Endothelial cell of umbilical vein (primary cell): Measurements from ENCODE around the gene FGF12. TPM values are rescaled to one million over a fixed set of nuclear protein-coding genes. Genes with fewer than 3 reads are reported as not detected.

ENCODE experiments used
- BruUV-seq: library from RNA; stranded (reverse); fragments of 400-500 nt; replicated peaks from 2 replicates; lab custom pipeline; 2021; lab: Mats Ljungman, UMichigan
- CTCF ChIA-PET: fragments of 300-600, 350-600 bp; sonication (Branson Sonifier 250); formaldehyde crosslinking; loops from one replicate; lab custom pipeline; 2021; ENCODE audit warnings: antibody characterized with exemption, inconsistent platforms; lab: Charles Lee
- POLR2A ChIA-PET: fragments of 300-600, 350-600 bp; sonication (Branson Sonifier 250); formaldehyde crosslinking; loops from one replicate; lab custom pipeline; 2021; ENCODE audit warnings: antibody characterized with exemption, inconsistent platforms; lab: Charles Lee
- DNase-seq: peaks from one replicate; pipeline ENCODE4 v3.0.0-alpha.2; 2011; ENCODE audit warnings: low read depth, low spot score
- FAIRE-seq: peaks from 2 replicates; lab custom pipeline; 2011; peaks lifted over from hg19 to GRCh38; lab: Jason Lieb, UNC
- H2AFZ ChIP-seq: 2 replicates; pipeline ENCODE4 v1.6.0; 2012; ENCODE audit warnings: low read depth, low read length, control low read depth, inconsistent platforms
- H3K27ac ChIP-seq: 2 replicates; pipeline ENCODE4 v1.5.1; 2011; ENCODE audit warnings: low read depth, mild to moderate bottlenecking, control low read depth, low read length, moderate library complexity; ENCODE audit not compliant: insufficient read depth
- H3K27me3 ChIP-seq, 2 experiments: 2 replicates each; pipeline versions ENCODE4 v1.6.0 to v1.6.1; 2011; ENCODE audit warnings: low read length in 2 of 2, mixed read lengths in 1 of 2; ENCODE audit not compliant: control insufficient read depth in 2 of 2, insufficient read depth in 2 of 2
- H3K36me3 ChIP-seq, 2 experiments: 2 replicates in 1 of 2; 3 replicates in 1 of 2; pipeline ENCODE4 v1.5.1; 2011; ENCODE audit warnings: low read length in 2 of 2, mild to moderate bottlenecking in 1 of 2, moderate library complexity in 1 of 2; ENCODE audit not compliant: control insufficient read depth in 2 of 2, insufficient read depth in 2 of 2; ENCODE audit errors: extremely low read depth in 1 of 2
- H3K4me1 ChIP-seq: 3 replicates; pipeline ENCODE4 v1.5.1; 2011; ENCODE audit warnings: mild to moderate bottlenecking, low read length; ENCODE audit not compliant: control insufficient read depth, insufficient read depth; ENCODE audit errors: extremely low read depth
- H3K4me2 ChIP-seq: 2 replicates; pipeline ENCODE4 v1.6.1; 2011; ENCODE audit warnings: low read length, control low read depth, mixed read lengths; ENCODE audit not compliant: insufficient read depth
- H3K4me3 ChIP-seq, 3 experiments: fragments of 200-600 bp in 1 of 3; sonication (generic), shearing (Covaris generic) in 1 of 3; replicated peaks in 1 of 3; 2 replicates each; pipeline ENCODE4 v1.5.1; 2011 to 2016; ENCODE audit warnings: control low read depth in 3 of 3, low read length in 3 of 3, mild to moderate bottlenecking in 2 of 3, inconsistent platforms in 1 of 3, low read depth in 1 of 3, moderate library complexity in 1 of 3; ENCODE audit not compliant: insufficient read depth in 1 of 3
- H3K79me2 ChIP-seq: 2 replicates; pipeline ENCODE4 v1.6.0; 2012; ENCODE audit warnings: low read length, inconsistent platforms; ENCODE audit not compliant: control insufficient read depth, insufficient read depth
- H3K9ac ChIP-seq: replicated peaks from 2 replicates; pipeline ENCODE3; 2011; ENCODE audit warnings: low read length, control low read depth; ENCODE audit not compliant: insufficient read depth; ENCODE audit errors: extremely low read depth
- H3K9me1 ChIP-seq: replicated peaks from 3 replicates; pipeline ENCODE4 v1.6.0; 2011; ENCODE audit warnings: mild to moderate bottlenecking, low read length; ENCODE audit not compliant: control insufficient read depth, insufficient read depth; ENCODE audit errors: extremely low read depth
- H3K9me3 ChIP-seq: replicated peaks from 2 replicates; pipeline ENCODE4 v1.5.1; 2012; ENCODE audit warnings: low read length, inconsistent platforms; ENCODE audit not compliant: control insufficient read depth, insufficient read depth
- H4K20me1 ChIP-seq: replicated peaks from 2 replicates; pipeline ENCODE3; 2011; ENCODE audit warnings: mild to moderate bottlenecking, low read length; ENCODE audit not compliant: control insufficient read depth, insufficient read depth; ENCODE audit errors: extremely low read depth
- CTCF ChIP-seq, 2 donors: IDR thresholded peaks; 1 replicate in 1 of 2; 2 replicates in 1 of 2; pipeline ENCODE4 v1.5.1; 2011; ENCODE audit warnings: low read length in 2 of 2, mild to moderate bottlenecking in 2 of 2, moderate library complexity in 2 of 2, control low read depth in 1 of 2, inconsistent platforms in 1 of 2, low read depth in 1 of 2; ENCODE audit not compliant: insufficient read depth in 1 of 2; ENCODE audit errors: extremely low read depth in 1 of 2
- EZH2 ChIP-seq: IDR thresholded peaks from 2 replicates; pipeline ENCODE4 v1.6.1; 2012; ENCODE audit warnings: borderline replicate concordance, low read depth, mild to moderate bottlenecking, moderate library complexity, low read length, inconsistent platforms; ENCODE audit not compliant: severe bottlenecking
- FOS ChIP-seq: IDR thresholded peaks from 2 replicates; pipeline ENCODE4 v1.6.1; 2011; ENCODE audit warnings: mild to moderate bottlenecking, low read length, moderate library complexity, borderline replicate concordance; ENCODE audit not compliant: insufficient read depth
- GATA2 ChIP-seq: IDR thresholded peaks from 2 replicates; pipeline ENCODE4 v1.7.0; 2011; ENCODE audit warnings: low read depth, mild to moderate bottlenecking, moderate library complexity, mixed read lengths, low read length; ENCODE audit not compliant: insufficient read length, insufficient read depth
- JUN ChIP-seq: IDR thresholded peaks from 2 replicates; pipeline ENCODE4 v1.6.1; 2011; ENCODE audit warnings: borderline replicate concordance, low read depth; ENCODE audit not compliant: insufficient read length, insufficient read depth
- MYC ChIP-seq: IDR thresholded peaks from one replicate; pipeline ENCODE4 v1.6.1; 2011; ENCODE audit warnings: mild to moderate bottlenecking, low read depth, low read length
- POLR2A ChIP-seq: IDR thresholded peaks from 2 replicates; pipeline ENCODE4 v1.6.1; 2012; ENCODE audit warnings: low read depth, mild to moderate bottlenecking, control low read depth, low read length
- POLR2AphosphoS5 ChIP-seq: IDR thresholded peaks from 2 replicates; pipeline ENCODE4 v1.6.1; 2012; ENCODE audit warnings: low read depth, mild to moderate bottlenecking, control low read depth, low read length, moderate library complexity; ENCODE audit not compliant: insufficient read depth
- dilution Hi-C: fragments of 300-500 bp; cut with MboI; formaldehyde crosslinking; loops from one replicate; pipeline ENCODE4 v1.15.0; 2019; ENCODE audit warnings: low sequenced_read_pairs; ENCODE audit not compliant: extremely low pct_ligation_motif_present
- intact Hi-C: fragments of 100-400 bp; cut with micrococcal nuclease; formaldehyde crosslinking; loops from one replicate; pipeline ENCODE4 v1.10.0; 2022
- polyA plus RNA-seq, 4 experiments: library from polyadenylated mRNA; depleted of rRNA in 3 of 4; stranded (reverse) in 3 of 4; unstranded in 1 of 4; fragments of >200 nt; gene quantifications; 2 replicates each; pipeline versions ENCODE4 v1.2.1 to v1.2.3, GENCODE V29; 2011 to 2012; ENCODE audit warnings: missing spikeins in 1 of 4
- total RNA-seq: library from RNA; stranded (reverse); gene quantifications from 2 replicates; pipeline ENCODE4 v1.2.3, GENCODE V29; 2021
- TF ChIP-seq, protein P1 (sequence below): IDR thresholded peaks from 2 replicates; pipeline ENCODE4 v1.6.1; 2011; ENCODE audit not compliant: insufficient read depth, insufficient read length

Gene FGF12
- total and polyA plus RNA-seq, 2 donors (not counting 3 experiments of a cell fraction or from before 2014, with no cell fraction given): 0.72 to 2.5 TPM

GRCh38 chr3:192751148-192751547 is 23.8 kb upstream of the FGF12 start:
- H3K4me2 ChIP-seq: no peak overlapping the region
- BruUV-seq: no TSS peak
- ChIA-PET POLR2A (no interaction called here), CTCF (interaction anchor here (0.6 to 0.8 kb wide), 2 partner anchors 15 to 42 kb away, joined by 3 read pairs; no protein-coding TSS in a partner anchor)
- FAIRE-seq: no peak
- no peak for TF ChIP-seq MYC
- no peaks in the 10 kb centered on the region for H3K4me1 ChIP-seq
- dilution Hi-C loops: no loop called here
- no peaks in the 10 kb centered on the region for H3K79me2 ChIP-seq
- H3K36me3 ChIP-seq: no peaks in the 10 kb centered on the region
- H3K9me1 ChIP-seq: no peaks in the 10 kb centered on the region
- H3K9me3 ChIP-seq: no peaks in the 10 kb centered on the region
- H3K9ac ChIP-seq: no peak overlapping the region
- H2AFZ ChIP-seq: no peak overlapping the region
- intact Hi-C loops: no loop called here
- H4K20me1 ChIP-seq: no peaks in the 10 kb centered on the region
- no peaks in the 10 kb centered on the region for H3K27me3 ChIP-seq
- H3K4me3 ChIP-seq: no peak overlapping the region
- DNase-seq: no peak
- H3K27ac ChIP-seq: no peak overlapping the region

DNA sequence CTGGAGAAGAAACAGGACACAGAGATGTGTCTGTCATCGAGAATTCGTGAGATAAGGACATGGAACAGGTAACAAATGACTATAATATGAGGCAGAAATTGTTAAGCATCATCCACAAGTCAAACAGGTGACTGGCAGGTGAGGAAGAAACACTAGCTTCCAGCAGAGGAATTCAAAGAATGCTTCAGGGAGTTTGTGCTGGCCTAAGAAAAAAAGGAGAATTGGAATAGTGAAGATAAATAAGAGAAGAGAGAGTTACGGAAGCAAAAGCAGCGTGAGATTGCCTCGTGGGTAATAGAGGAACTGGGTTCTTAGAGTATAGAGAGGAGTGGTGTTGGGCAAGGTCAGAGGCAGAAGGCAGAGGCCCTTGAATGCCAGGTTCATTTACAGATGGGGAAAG is 22.9 kb upstream of the FGF12 start:
- no TSS peak for BruUV-seq
- FAIRE-seq: no peak
- Histone ChIP-seq H3K79me2 (no peaks in the 10 kb centered on the region), H3K4me2 (no peak overlapping the region), H3K9me1 (no peaks in the 10 kb centered on the region), H3K4me1 (no peaks in the 10 kb centered on the region), H2AFZ (no peak overlapping the region), H3K27me3 (no peaks in the 10 kb centered on the region), H3K36me3 (no peaks in the 10 kb centered on the region), H3K27ac (no peak overlapping the region), H3K4me3 (no peak overlapping the region), H3K9me3 (no peaks in the 10 kb centered on the region), H4K20me1 (no peaks in the 10 kb centered on the region), H3K9ac (no peak overlapping the region)
- intact Hi-C loops (no loop called here), dilution Hi-C loops (no loop called here)
- TF ChIP-seq POLR2AphosphoS5 (no peak), GATA2 (no peak), FOS (no peak), POLR2A (no peak), MYC (no peak), CTCF (IDR thresholded peaks at IDR 0.05; ENCODE audit: extremely low read depth in 1 of 2, insufficient read depth in 1 of 2, low read depth in 1 of 2, low read length in 2 of 2) (no peak), EZH2 (no peak), JUN (no peak)
- TF ChIP-seq, protein P1, sequence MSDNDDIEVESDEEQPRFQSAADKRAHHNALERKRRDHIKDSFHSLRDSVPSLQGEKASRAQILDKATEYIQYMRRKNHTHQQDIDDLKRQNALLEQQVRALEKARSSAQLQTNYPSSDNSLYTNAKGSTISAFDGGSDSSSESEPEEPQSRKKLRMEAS: no peak
- ChIA-PET POLR2A (no interaction called here), CTCF (no interaction called here)
- DNase-seq: no peak
